ENCODE results near the gene RABL2B.
"Not testable (repeated sequence)": the region's sequence is repeated elsewhere in the genome, so short reads cannot be mapped to it uniquely, and the experiment has no call there.

- TF ChIP-seq CTCF (IDR thresholded peaks at IDR 0.05; ENCODE audit: insufficient read depth, low read length); SPI1 (IDR thresholded peaks at IDR 0.05; ENCODE audit: borderline replicate concordance, low read depth); POLR2AphosphoS5 (IDR thresholded peaks at IDR 0.05; ENCODE audit: low read depth); REST (IDR thresholded peaks at IDR 0.05; ENCODE audit: insufficient replicate concordance, low read depth); GABPA (IDR thresholded peaks at IDR 0.05; ENCODE audit: low read depth): not testable (repeated sequence)
These were observed 3.5 kb upstream of the RABL2B start for GRCh38 chr22:50786936-50787335.

Data from HL-60 (cell line).